ENCODE measurements around the gene FOXP1. TPM values are rescaled to one million over a fixed set of nuclear protein-coding genes. Genes with fewer than 3 reads are reported as not detected.
A peak's percentile ranks its signal among the peaks of the same experiment; 100 is the strongest.

FOXP1 gene
- total and polyA plus RNA-seq, 2 of the 13 experiments (the other 11 are each of a cell fraction or from before 2014, with no cell fraction given): 40.4 to 59.0 TPM

- TF ChIP-seq PCBP2 (optimal IDR thresholded peaks at IDR 0.05; ENCODE audit: low read depth, low read length, poor library complexity, severe bottlenecking) (peak; percentile 11), ZFP41 (CRISPR knock-in tag; IDR thresholded peaks at IDR 0.05; ENCODE audit: borderline replicate concordance) (no peak)
- Histone ChIP-seq H3K79me2 (ENCODE audit: insufficient read depth, low read length) (peaks cover 65% of the 10 kb centered on the region), H2AFZ (ENCODE audit: low read length) (no peak overlapping the region), H3K9ac (ENCODE audit: insufficient read depth, low read depth, low read length) (no peak overlapping the region), H3K36me3 (replicated peaks in 1 of 2; ENCODE audit: control insufficient read depth in 1 of 2, insufficient read depth in 2 of 2, low read length in 2 of 2) (peaks cover 8 to 49% of the 10 kb centered on the region in 2 experiments), H3K4me2 (ENCODE audit: low read depth, low read length) (no peak overlapping the region), H3K9me3 (ENCODE audit: low read length) (no peaks in the 10 kb centered on the region), H4K20me1 (ENCODE audit: insufficient read depth, low read length) (peaks cover 16% of the 10 kb centered on the region), H3K27me3 (ENCODE audit: control insufficient read depth in 1 of 2, insufficient read depth in 2 of 2, low read length in 2 of 2) (no peaks in the 10 kb centered on the region), H3K4me1 (ENCODE audit: insufficient read depth, low read length) (peaks cover 10% of the 10 kb centered on the region), H3K4me3 (replicated peaks in 1 of 3; ENCODE audit: insufficient read depth in 1 of 3, low read depth in 2 of 3, low read length in 3 of 3) (no peak overlapping the region), H3K27ac (ENCODE audit: extremely low read length, insufficient read depth, low read length) (no peak overlapping the region)
- CTCF ChIA-PET (ENCODE audit: low intra/inter-chr PET ratio, low total read pairs): no interaction called here
- POLR2A ChIA-PET: no interaction called here
- in situ Hi-C loops (cut with HindIII; ENCODE audit: extremely low pct_ligation_motif_present, low pct_unique_long_range_greater_than_20kb): no loop called here
- ATAC-seq: no peak
- intact Hi-C loops (cut with micrococcal nuclease; ENCODE audit: unreplicated experiment): no loop called here
- DNase-seq (ENCODE audit: low spot score): no peak
- no peak for FAIRE-seq
- no TSS peak for BruUV-seq (replicated peaks)
These were observed 15.3 kb downstream of the FOXP1 start for GRCh38 chr3:71568207-71568606.

- no peak overlapping the region for H3K27ac ChIP-seq (ENCODE audit: extremely low read length, insufficient read depth, low read length)
- no peak overlapping the region for H3K4me3 ChIP-seq (replicated peaks in 1 of 3; ENCODE audit: insufficient read depth in 1 of 3, low read depth in 2 of 3, low read length in 3 of 3)
- in situ Hi-C loops (cut with HindIII; ENCODE audit: extremely low pct_ligation_motif_present, low pct_unique_long_range_greater_than_20kb): no loop called here
- no peak overlapping the region for H2AFZ ChIP-seq (ENCODE audit: low read length)
- no peaks in the 10 kb centered on the region for H3K27me3 ChIP-seq (ENCODE audit: control insufficient read depth in 1 of 2, insufficient read depth in 2 of 2, low read length in 2 of 2)
- TF ChIP-seq ZNF207 (IDR thresholded peaks at IDR 0.05; ENCODE audit: borderline replicate concordance) (no peak), REXO4 (CRISPR knock-in tag; IDR thresholded peaks at IDR 0.05; ENCODE audit: borderline replicate concordance) (no peak), NRL (CRISPR knock-in tag; IDR thresholded peaks at IDR 0.05; ENCODE audit: borderline replicate concordance) (no peak), ISL2 (CRISPR knock-in tag; IDR thresholded peaks at IDR 0.05) (no peak), CBX5 (CRISPR knock-in tag; IDR thresholded peaks at IDR 0.05; ENCODE audit: borderline replicate concordance) (no peak), NR2F6 (IDR thresholded peaks at IDR 0.05) (no peak), NR2F6 (CRISPR knock-in tag; IDR thresholded peaks at IDR 0.05) (no peak), HNRNPH1 (optimal IDR thresholded peaks at IDR 0.05; ENCODE audit: low read depth, low read length) (no peak)
- ChIA-PET CTCF (ENCODE audit: low intra/inter-chr PET ratio, low total read pairs) (no interaction called here), POLR2A (no interaction called here)
- no peak for ATAC-seq
- no peak overlapping the region for H3K9ac ChIP-seq (ENCODE audit: insufficient read depth, low read depth, low read length)
- H3K9me3 ChIP-seq (ENCODE audit: low read length): no peaks in the 10 kb centered on the region
- no TSS peak for BruUV-seq (replicated peaks)
- intact Hi-C loops (cut with micrococcal nuclease; ENCODE audit: unreplicated experiment): no loop called here
- H4K20me1 ChIP-seq (ENCODE audit: insufficient read depth, low read length): peaks cover 16% of the 10 kb centered on the region
- DNase-seq (ENCODE audit: low spot score): no peak
- H3K4me2 ChIP-seq (ENCODE audit: low read depth, low read length): no peak overlapping the region
- peaks cover 69% of the 10 kb centered on the region for H3K79me2 ChIP-seq (ENCODE audit: insufficient read depth, low read length)
- no peak for FAIRE-seq
- H3K4me1 ChIP-seq (ENCODE audit: insufficient read depth, low read length): peaks cover 8% of the 10 kb centered on the region
- H3K36me3 ChIP-seq (replicated peaks in 1 of 2; ENCODE audit: control insufficient read depth in 1 of 2, insufficient read depth in 2 of 2, low read length in 2 of 2): peaks cover 8 to 44% of the 10 kb centered on the region in 2 experiments
These were observed 16.8 kb downstream of the FOXP1 start for GRCh38 chr3:71566776-71567175.
